NCI-H526 (cell line): ENCODE data around the gene SLC13A3.

Experiments
- DNase-seq, 2 experiments: peaks; one replicate each; lab custom pipeline; 2025; lab: John Stamatoyannopoulos, UW

The SLC13A3 gene

DNA sequence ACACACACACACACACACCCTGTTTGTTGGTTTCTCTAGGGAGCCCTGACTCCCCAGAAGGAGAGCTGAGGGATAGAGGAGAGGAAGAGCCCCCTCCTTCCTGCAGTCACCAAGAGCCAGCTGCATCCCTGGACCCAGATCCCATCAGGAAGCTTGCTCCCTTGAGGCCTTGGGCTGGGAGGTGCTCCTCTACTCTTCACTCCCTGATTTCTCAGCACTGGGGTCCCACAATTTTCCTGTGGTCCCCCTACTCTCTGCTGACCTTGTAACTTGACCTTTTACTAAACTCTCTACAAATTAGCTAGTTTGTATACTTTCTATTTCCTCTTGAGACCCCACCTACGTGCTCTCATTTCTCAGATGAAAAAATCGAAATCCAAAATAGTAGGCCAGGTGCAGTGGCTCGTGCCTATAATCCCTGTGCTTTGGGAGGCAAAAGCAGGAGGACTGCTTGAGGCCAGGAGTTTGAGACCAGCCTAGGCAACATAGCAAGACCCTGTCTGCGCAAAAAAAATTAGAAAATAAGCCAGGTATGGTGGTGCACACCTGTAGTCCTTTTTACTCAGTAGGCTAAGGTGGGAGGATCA is 95.8 kb downstream of the SLC13A3 start:
- DNase-seq: no peak

DNA sequence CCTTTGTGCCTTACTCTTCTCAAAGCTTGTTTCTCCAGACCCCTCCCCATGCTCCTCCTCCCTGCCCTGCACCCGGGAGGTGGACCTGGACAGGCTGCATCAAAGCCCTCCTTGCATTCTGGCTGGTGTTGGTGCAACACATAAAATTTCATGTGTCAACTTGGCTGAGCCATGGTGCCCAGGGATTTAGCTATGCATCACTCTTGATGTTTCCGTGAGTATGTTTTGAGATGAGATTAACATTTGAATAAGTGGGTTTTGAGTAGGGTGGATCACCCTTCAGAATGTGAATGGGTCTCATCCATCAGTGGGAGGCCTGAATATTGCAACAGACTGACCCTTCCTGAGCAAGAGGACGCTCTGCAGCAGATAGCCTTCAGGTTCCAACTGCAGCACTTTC is 96.4 kb downstream of the SLC13A3 start:
- no peak for DNase-seq

DNA sequence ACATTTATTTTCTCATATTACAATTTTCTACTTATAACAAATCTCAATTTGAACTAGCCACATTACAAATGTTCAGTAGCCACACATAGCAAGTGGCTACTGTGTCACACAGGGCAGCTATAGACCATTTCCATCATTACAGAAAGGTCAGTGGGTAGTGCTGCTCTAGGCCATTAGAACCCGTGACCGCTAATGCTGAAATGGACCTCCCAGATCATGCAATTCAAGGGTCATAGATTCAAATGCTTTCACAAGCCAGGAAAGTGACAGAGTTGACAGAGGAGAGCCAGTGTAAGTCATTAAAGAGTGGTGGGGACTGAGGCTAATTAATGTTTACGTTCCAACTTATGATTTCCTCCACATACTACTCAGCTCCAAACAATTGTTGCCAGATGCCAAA is 97.3 kb downstream of the SLC13A3 start:
- no peak for DNase-seq

DNA sequence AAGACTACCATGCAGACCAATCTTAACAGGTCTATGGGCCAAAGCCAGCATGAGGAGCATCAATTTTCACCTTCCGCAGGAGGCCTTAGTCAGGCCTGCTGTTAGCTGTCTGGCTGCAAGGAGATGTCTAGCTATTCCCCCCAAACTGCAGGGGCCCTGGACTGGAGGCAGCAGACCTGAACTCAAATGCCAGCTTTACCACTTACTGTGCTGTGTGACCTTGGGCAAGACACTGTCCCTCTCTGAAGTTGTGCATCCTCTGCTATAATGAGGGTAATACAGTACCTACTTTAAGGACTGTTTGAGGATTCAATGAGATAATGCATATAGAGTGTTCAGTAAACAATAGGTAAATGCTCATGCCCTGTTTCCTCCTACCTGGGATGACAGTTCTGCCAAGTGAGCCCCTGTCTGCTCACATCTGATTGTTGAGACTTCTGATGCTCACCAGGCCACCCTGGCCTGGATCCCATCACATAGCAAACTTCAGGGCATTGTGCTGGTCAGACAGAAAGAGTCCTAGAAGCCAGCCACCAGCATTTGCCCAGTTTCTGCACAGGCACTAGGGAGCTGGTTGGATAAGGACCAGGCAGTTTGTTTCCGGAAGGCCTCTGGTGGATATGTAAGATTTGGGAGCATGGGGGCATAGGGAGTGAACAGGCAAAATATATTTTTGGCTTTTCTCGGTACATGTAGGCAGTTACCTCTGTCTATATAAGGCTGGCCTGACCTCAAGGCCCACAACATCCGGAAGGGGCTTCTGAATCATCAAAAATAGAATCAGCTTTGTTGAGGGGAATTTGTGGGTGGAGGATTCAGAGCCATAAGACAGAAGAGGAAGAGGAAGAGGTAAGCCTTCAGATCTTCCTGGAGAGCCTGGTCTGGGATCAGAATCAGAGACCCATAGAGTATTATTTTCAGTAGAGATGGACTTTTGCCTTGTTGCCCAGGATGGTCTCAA is 98.5 kb downstream of the SLC13A3 start:
- DNase-seq: no peak

DNA sequence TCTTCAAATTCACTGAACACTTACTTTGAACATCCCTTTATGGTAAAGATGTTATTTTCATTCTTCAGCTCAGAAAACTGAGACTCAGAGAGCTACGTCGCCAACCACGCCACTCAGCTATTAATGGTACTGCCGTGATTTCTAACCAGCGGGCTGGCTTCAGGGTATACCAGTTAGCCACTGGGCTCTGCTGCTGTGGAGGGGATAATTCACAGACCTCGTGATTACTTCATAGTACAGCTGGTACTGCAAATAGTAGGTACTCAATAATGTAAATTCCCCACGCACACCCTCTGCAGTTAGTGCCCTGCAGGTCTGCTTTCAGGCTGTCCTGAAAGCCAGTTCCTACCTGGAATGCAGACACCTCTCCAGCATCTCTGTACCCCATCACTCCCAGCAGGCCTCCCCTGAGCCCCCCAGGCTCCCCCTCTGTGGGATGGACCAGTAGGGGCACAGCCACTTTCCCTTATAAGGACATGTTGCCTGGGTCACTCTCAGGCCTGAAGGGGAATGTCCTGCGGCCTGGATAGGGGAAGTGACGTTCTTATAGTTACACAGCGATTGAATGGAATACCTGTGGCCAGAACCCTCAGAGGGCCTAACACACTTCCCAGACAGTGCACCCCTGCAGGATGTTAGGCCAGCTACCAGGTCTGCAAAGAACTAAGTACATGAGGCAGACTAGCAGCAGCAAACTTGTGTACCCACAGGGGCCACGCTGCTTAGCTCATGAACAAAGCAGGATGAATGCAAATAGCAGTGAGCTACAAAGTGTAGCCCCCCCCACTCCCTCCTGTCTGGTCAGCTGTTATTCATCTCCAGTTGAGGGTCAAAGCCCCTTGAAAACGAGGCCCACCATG is 99.5 kb downstream of the SLC13A3 start:
- no peak for DNase-seq

DNA sequence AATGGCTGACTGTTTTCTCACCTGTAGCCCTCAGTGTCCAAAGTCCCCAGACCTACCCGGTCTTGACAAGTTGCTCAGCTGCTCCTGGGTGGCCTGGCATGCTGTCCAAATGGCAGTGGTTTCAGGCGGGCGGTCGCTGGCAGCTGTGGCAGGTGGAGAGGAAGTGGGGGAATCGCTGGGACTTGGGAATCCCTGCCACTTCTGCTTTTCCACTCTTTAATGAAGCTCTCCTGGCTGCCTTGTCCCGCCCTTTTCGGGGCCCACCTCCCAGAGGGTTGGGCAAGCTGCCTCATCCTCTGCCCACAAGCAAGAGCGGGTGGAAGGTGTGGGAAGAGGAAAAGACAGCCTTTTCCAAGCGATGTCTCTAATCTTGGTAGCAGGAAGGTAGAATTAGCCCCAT is 100.8 kb downstream of the SLC13A3 start, which contains the start of gene OCSTAMP:
Gene OCSTAMP, minus strand, starts transcription at position 194 of the 400 bp plus-strand sequence. Its CDS starts 94 bp downstream, at position 100.
- DNase-seq: no peak

DNA sequence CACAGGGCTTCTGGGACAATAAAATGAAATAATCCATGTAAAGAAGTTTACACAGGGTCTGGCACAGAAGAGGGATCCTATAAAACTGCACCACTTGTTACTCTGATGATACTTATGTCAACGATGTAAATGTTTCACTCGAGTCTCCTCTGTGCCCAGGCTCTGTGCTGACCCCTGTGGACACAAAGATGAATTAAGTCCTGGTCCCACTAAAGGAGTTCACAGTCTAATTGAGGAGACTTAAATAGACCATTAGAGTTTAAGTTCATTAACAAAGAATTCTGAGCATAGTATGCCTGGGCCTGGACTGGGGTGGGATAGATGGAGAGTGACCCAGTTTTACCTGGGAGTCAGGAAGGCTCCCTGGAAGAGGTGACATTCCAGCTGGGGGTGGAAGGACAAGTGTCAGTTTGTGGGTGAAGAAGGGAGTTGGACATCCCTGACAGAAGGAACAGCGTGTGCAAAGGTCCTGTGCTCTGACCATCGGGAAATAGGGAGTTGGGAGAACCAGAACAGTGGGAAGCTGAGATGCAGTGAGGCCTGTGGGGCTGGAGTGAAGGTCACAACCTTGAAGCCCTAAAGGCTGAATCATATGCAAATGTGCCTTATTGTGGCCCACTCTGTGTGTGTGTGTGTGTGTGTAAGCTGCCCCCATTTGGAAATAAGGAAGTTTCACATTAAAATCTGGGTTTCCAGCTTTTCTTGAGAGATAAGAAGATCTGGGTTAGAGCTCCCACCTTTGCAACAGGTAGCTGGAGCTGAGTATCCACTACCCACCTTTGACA is 101.9 kb downstream of the SLC13A3 start:
- DNase-seq: no peak

DNA sequence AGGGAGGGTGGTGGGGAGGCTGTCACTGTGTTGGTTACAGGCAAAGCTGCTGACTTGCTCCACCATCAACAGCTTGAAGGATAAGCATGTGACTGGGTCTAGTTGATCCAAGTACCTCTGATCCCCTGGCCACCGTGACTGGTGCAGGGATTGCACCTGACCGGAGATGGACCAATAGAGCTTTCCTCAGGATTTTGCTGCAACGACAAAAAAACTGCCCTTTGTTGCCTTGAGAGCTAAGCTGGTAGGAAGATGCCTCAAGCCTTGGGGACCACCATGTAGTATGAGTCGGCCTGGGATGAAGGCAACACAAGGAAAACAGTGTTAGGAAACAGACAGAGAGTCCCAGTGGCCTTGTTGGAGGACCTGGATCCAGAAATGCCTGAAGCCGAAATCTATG is 102.6 kb downstream of the SLC13A3 start:
- DNase-seq: no peak

DNA sequence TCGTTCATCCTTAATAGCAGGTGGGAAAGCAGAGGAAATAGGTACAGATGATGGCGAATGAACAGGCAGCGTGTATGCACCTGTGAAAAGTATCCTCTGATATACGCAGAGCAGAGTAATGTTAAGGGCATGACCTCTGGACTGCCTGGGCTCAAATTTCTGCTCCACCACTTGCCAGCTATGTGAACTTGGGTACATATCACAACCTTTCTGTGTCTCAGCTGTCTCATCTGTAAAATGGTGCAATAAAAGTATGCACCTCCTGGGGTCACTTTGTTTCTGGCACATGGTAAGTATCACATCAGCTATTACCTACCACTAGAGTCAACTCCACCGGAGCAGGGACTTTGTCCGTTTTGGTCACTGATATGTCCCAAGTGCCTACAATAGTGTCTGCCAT is 103.3 kb downstream of the SLC13A3 start:
- no peak for DNase-seq

DNA sequence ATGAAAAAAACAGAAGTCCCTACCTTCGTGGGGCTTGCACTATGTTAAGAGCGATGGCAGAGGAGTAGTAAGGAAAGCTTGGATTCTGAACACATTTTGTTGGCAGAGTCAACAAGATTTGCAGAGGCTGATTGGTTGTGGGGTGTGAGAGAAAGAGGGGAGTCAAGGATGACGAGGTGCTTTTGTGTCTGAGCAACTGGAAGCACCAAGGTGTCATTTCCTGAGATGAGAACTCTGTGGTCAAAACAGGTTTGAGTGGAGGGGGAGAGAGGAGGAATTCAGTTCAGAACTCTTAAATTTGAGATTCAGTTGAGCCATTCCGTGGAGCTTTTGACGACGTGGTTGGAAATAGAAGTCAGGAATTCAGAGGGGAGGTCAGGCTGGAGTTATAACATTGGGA is 104.3 kb downstream of the SLC13A3 start:
- no peak for DNase-seq

DNA sequence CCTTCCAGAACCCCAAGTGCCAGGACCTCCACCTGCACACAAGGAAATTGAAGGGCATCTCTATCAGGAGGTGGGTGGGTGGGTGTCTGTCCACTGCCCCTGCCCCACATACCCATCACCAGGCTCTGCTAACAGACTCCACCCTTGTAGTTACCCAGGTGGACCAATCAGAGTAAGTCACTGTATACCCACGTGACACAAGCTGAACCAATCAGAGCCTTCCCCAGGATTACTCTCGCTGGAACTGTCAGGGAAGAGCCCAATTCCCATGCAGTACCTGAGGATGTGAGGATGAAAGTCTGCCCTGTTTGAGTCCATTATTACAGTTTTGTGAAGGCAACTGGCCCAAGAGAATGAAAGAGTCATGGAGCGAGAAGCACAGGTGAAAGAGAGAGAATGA is 105.0 kb downstream of the SLC13A3 start:
- DNase-seq: no peak

DNA sequence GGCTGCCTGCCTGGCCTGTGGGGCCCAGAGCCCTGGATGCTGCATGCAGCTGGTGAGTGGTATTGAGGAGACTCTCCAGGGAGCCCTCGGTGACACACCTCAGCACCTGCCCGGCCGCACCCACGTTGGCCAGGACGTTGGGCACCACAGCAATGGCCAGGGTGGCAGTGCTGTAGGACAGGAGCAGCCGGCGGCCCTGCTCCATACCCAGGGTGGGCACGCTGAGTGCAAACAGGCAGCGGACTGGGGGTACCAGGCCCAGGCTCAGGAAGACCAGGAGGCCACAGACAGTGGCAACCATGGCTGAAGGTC is 105.5 kb downstream of the SLC13A3 start:
- no peak for DNase-seq

DNA sequence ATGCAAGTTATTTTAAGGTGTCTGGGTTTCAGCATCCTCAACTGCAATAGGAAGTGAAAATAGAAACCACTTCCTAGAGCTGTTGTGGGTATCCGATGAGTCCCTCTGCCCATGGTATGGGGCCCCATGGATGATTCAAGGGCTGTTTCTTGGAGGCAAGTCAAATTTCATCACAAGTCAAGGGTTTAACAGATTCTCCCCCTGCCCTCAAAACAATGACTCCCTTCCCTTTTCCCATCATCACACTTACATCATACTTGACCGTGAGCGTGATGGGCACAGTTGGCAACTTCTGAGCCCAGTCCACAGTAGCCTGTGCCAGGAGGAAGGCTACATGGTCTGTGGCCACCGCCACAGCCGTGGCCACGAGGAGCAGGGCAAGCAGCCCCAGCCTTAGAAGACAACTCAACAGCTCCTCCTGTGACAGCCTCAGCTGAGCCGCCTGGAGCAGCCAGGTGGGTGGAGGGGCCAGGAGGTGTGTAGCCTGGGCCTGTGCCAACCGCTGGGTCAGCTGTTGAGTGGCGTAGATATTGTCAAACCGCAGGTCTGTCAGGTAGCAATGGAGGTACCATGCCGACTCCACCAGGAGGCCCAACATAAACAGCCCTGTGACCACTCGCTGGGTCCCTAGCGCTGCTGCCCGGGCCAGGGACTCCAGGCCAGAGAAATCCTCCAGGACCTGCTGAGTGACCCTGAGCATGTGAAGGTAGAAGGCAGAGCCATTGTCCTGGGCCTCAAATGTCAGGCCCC is 106.0 kb downstream of the SLC13A3 start:
- DNase-seq: no peak

DNA sequence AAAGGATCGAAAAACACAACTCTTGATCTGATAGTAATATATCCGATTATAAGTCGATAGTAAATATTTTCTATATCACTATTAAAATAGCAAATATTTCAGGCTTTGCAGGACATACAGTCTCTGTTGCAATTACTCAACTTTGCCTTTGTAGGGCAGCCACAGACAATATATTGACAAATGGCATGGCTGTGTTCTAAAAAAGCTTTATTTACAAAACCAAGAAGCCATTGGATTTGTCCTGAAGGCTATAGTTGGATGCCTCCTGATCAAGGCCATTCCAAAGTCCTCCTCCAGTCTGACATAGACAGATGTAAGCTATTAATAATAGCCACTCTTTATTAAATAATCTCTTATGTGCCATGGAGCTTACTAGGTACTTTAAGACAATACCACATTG is 106.7 kb downstream of the SLC13A3 start:
- DNase-seq: no peak

DNA sequence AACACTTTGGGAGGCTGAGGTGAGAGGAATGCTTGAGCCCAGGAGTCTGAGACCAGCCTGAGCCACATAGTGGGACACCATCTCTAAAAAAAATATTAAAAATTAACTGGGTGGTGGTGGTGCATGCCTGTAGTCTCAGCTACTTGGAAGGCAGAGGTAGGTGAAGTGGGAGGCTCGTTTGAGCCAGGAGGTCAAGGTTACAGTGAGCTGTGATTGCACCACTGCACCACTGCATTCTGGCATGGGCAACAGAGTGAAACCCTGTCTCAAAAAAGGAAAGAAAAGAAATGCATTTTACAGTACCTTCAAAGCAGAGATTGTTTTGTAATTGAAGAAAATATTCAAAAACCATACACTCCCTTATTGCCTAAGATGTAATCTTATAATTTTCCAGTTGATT is 107.3 kb downstream of the SLC13A3 start:
- no peak for DNase-seq

DNA sequence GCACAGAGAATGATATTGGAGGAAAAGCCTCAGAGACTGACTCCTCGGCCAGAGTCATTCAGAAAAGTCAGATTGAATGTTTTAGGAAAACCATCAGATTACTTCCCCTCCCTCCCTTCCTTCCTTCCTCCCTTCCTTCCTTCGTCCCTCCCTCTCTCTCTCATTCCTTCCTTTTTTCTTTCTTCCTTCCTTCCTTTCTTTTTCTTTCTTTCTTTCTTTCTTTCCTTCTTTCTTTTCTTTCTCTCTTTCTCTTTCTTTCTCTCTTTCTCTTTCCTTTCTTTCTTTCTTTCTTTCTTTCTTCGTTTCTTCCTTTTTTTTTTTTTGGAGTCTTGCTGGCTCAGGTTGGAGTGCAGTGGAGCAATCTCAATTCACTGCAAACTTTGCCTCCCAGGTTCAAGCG is 108.2 kb downstream of the SLC13A3 start:
- DNase-seq: no peak

DNA sequence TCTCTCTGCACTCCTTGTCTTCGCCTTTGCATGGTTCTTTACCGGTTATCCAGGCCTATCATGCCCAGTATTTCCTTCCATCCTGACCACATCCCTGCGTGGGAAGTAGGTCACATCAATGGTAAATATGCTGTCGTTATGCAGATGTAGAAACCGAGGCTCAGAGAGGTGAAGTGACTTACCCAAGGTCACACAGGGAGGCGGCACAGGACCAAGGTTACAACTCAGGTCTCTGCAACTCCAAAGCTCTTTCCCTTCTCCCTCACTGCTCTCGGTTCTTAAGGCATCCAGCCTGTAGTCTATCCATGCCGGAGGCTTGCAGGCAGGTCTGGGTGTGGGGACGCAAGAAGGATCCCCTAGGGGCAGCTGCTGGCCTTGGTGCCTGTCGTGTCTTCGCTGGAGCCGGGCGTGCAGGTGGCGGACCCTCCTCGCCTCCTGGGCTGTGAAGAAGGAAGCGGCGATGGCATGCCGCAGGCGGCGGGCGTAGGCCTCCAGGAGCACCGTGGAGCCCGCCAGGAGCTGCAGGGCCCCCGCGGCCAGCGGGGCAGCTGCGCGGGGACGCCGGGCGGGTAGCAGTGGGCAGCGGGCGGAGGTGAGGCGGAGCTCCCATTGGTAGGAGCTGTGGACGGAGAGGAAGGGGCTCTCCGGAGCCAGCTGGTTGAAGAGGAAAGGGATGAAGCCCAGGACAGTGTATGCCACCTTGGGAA is 109.9 kb downstream of the SLC13A3 start:
- no peak for DNase-seq

DNA sequence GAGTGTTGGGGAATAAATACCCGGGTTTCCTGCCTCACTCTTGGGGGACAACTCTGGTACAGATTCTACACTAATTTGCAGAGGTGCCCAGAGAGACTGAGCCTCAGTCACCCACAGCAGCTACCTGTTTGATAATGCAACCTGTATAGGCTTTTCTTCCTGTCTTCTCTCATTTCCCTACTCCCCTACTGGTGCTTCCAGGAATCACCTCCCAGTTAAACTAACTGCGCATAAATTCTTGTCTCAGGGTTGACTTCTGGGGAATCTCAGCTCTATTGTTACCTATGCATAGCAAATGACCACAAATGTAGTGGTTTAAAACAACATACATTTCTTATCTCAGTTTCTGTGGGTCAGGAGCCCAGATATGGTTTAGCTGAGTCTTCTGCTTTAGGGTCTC is 112.1 kb downstream of the SLC13A3 start:
- no peak for DNase-seq

DNA sequence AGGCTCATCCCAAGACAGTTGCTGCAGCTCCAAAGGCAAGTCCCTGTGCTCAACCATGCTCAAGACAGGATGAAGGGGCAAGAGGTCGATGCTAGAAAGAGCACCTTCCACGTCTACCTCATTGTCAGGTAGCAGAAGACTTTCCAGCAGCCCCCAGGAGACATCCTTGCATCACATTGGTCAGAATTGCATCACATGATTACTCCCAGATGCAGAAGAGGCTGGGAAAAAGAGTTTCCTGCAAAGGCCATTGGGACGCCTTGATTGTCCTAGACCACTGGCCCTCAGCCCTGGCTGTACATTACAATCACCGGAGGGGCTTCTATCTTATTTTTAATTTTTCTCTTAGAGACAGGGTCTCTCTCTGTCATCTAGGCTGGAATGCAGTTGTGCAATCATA is 120.6 kb downstream of the SLC13A3 start:
- no peak for DNase-seq

DNA sequence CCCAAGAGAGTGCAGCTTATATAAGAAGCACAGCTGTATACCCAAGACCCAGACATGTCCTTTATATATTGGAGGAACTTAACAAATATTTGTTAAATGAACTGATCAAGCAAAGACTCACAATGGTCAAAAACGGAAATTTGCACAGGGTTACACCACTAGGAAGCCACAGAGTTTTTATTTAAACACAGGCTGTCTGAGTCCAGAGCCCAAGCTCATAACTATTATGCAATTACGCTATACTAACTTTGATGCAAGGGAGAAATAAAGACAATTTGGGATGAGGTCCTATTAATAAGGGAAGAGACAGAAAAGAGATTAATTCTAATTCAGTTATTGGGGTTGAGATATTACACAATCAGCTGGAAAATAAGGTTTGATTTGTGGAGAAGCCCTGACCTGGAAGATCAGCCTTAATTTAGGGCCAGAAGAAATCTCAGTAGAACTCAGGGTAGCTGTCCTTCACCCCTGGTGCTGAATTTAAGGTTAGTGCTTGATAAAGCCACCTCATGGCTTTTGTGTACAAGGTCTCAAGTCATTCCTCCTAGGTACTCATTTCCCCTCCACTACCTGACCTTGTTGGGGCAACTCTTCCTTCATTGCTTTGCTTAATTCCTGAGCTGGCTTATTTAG is 127.4 kb downstream of the SLC13A3 start:
- no peak for DNase-seq
